GM12878 (cell line): Measurements from ENCODE around the gene OGDHL.

Experiments used
- BCLAF1 ChIP-seq: fragments of 450-650 bp; IDR thresholded peaks from 2 replicates; pipeline ENCODE4 v1.6.1; 2017; ENCODE audit warnings: antibody characterized with exemption, mild to moderate bottlenecking, moderate library complexity
- CHD2 ChIP-seq: IDR thresholded peaks from 2 replicates; pipeline ENCODE4 v1.6.1; 2011; ENCODE audit warnings: low read depth, low read length, improper control_type of control experiment, borderline replicate concordance
- CREB1 ChIP-seq: IDR thresholded peaks from 2 replicates; pipeline ENCODE4 v1.6.1; 2012; ENCODE audit warnings: low read depth, mild to moderate bottlenecking, inconsistent platforms
- CTCF ChIP-seq, 3 experiments: IDR thresholded peaks in 2 of 3; conservative IDR thresholded peaks in 1 of 3; 2 replicates each; pipeline ENCODE4 v1.5.1; 2011; ENCODE audit warnings: low read depth in 3 of 3, low read length in 3 of 3, mild to moderate bottlenecking in 3 of 3, control low read depth in 2 of 3, moderate library complexity in 2 of 3, inconsistent platforms in 1 of 3, mixed read lengths in 1 of 3; ENCODE audit not compliant: control insufficient read depth in 2 of 3, insufficient read depth in 1 of 3; ENCODE audit errors: extremely low read depth in 1 of 3
- EP300 ChIP-seq, 2 experiments: fragments of 150-350 bp in 1 of 2; IDR thresholded peaks; 2 replicates each; pipeline ENCODE4 v1.6.1; 2011 to 2012; ENCODE audit warnings: low read depth in 2 of 2, low read length in 2 of 2, borderline replicate concordance in 1 of 2, improper control_type of control experiment in 1 of 2, inconsistent platforms in 1 of 2; ENCODE audit not compliant: control insufficient read depth in 1 of 2
- EZH2 ChIP-seq: IDR thresholded peaks from 2 replicates; pipeline ENCODE4 v1.6.1; 2012; ENCODE audit warnings: low read depth, mild to moderate bottlenecking, control low read depth, inconsistent platforms, low read length, borderline replicate concordance; ENCODE audit not compliant: control insufficient read depth
- POLR2A ChIP-seq: IDR thresholded peaks from 2 replicates; pipeline ENCODE4 v1.6.1; 2011; ENCODE audit warnings: low read depth, mild to moderate bottlenecking, low read length
- POLR2AphosphoS5 ChIP-seq: IDR thresholded peaks from 2 replicates; pipeline ENCODE4 v1.6.1; 2011; ENCODE audit warnings: mild to moderate bottlenecking, low read length, inconsistent platforms
- RCOR1 ChIP-seq: conservative IDR thresholded peaks from 2 replicates; pipeline ENCODE4 v1.6.1; 2012; ENCODE audit warnings: low read depth, low read length, improper control_type of control experiment
- TCF7 ChIP-seq: IDR thresholded peaks from 2 replicates; pipeline ENCODE4 v1.6.1; 2014; ENCODE audit warnings: antibody characterized with exemption, borderline replicate concordance
- USF1 ChIP-seq: IDR thresholded peaks from 2 replicates; pipeline ENCODE4 v1.6.1; 2011; ENCODE audit warnings: borderline replicate concordance, low read depth, mild to moderate bottlenecking, moderate library complexity, mixed read lengths, low read length; ENCODE audit not compliant: insufficient read depth; ENCODE audit errors: extremely low read length
- USF2 ChIP-seq: IDR thresholded peaks from 2 replicates; pipeline ENCODE4 v1.6.1; 2011; ENCODE audit warnings: low read depth, low read length, improper control_type of control experiment, borderline replicate concordance
- ZNF274 ChIP-seq: IDR thresholded peaks from one replicate; pipeline ENCODE4 v1.8.0; 2011; ENCODE audit not compliant: insufficient read length, insufficient read depth

GRCh38 chr10:49768329-49768728, 6.2 kb upstream of the OGDHL start:
- no peak for TF ChIP-seq USF2
- no peak for TF ChIP-seq CHD2
- no peak for TF ChIP-seq EP300 (IDR thresholded peaks at IDR 0.05; ENCODE audit: borderline replicate concordance in 1 of 2, control insufficient read depth in 1 of 2, low read depth in 2 of 2, low read length in 2 of 2)
- TF ChIP-seq CTCF (IDR thresholded peaks at IDR 0.05 in 2 of 3, conservative IDR thresholded peaks at IDR 0.05 in 1 of 3; ENCODE audit: control insufficient read depth in 2 of 3, extremely low read depth in 1 of 3, insufficient read depth in 1 of 3, low read depth in 3 of 3, low read length in 3 of 3) = no peak
- no peak for TF ChIP-seq CREB1
- no peak for TF ChIP-seq ZNF274
- TF ChIP-seq TCF7 = no peak
- no peak for TF ChIP-seq POLR2A
- no peak for TF ChIP-seq POLR2AphosphoS5
- no peak for TF ChIP-seq USF1
- TF ChIP-seq EZH2 = no peak
- no peak for TF ChIP-seq RCOR1
- TF ChIP-seq BCLAF1 = no peak
